Cardiac atrium fibroblast (primary cell): ENCODE results near the gene GREM1. TPM values are rescaled to one million over a fixed set of nuclear protein-coding genes. Genes with fewer than 3 reads are reported as not detected.

Experiments
- total RNA-seq: library from RNA; depleted of rRNA; stranded (reverse); fragments of >200 nt; gene quantifications from 2 replicates; pipeline ENCODE4 v1.2.3, GENCODE V29; 2015

Gene GREM1
- under 0.01 and 0.32 TPM in 2 replicates for total RNA-seq

DNA sequence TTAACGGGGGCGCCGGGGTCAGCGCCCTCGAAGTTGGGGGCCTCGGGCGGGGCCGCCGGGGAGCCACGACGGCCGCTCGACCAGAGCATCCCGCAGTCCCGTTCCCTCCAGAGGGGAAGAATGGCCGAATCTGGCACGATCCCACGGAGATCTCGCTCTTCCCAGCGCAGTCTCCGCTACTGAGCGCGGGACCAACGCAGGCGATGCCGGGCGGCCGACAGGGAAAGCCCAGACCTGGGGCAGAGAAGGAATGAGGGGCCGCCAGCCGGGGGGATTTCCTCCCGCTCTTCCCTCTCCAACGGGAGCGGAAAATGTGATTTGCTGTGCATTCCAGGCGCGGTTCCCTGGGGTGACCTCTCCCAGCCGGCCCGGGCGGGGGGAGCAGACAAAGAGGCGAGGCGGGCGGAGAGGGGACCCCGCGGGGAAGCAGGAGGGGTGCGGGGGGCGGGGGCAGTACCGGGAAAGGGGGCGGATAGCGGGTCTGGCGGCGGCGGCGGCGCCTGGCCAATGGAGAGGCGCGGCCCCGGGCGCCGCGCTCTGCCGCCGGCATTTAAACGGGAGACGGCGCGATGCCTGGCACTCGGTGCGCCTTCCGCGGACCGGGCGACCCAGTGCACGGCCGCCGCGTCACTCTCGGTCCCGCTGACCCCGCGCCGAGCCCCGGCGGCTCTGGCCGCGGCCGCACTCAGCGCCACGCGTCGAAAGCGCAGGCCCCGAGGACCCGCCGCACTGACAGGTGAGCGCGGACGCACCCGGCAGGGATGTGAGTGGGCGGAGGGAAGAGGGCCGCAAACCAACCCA lies at the start of gene GREM1:
TSS of gene GREM1 (plus strand) at position 579 of the 801 bp plus-strand sequence. CDS start 12,687 bp downstream, outside the sequence.

Other genes starting within 250 kb of the GREM1 start
- 0.81 and 2.7 TPM in 2 replicates for gene GOLGA8N, start 124.5 kb upstream of the GREM1 start, total RNA-seq
- 6.3 and 7.6 TPM in 2 replicates for gene ARHGAP11A, start 102.5 kb upstream of the GREM1 start, total RNA-seq
- gene SCG5, start 76.3 kb upstream of the GREM1 start, total RNA-seq, result 2.6 and 3.2 TPM in 2 replicates